Activated naive CD4-positive, alpha-beta T cell treated with anti-CD3 and anti-CD28 coated beads, Interleukin-2, amount 50 U/mL, for 24 hours (primary cell): ENCODE measurements around the gene ISLR.
A peak's percentile ranks its signal among the peaks of the same experiment; 100 is the strongest.

ENCODE experiments used
- H3K27ac Mint-ChIP-seq: one replicate; pipeline ENCODE4 v1.8.0; 2021; ENCODE audit warnings: mild to moderate bottlenecking, mixed read lengths
- H3K27me3 Mint-ChIP-seq: one replicate; pipeline ENCODE4 v1.8.0; 2021; ENCODE audit warnings: mixed read lengths
- H3K36me3 Mint-ChIP-seq: one replicate; pipeline ENCODE4 v1.8.0; 2021; ENCODE audit warnings: mixed read lengths
- H3K4me1 Mint-ChIP-seq: one replicate; pipeline ENCODE4 v1.8.0; 2021; ENCODE audit warnings: mixed read lengths
- H3K4me3 Mint-ChIP-seq: one replicate; pipeline ENCODE4 v1.8.0; 2021; ENCODE audit warnings: mild to moderate bottlenecking, mixed read lengths
- H3K9me3 Mint-ChIP-seq: one replicate; pipeline ENCODE4 v1.8.0; 2021; ENCODE audit warnings: mixed read lengths

Gene ISLR

GRCh38 chr15:74133694-74134386, 39.7 kb upstream of the ISLR start:
- Mint-ChIP-seq H3K36me3 (no peaks in the 10 kb centered on the region), H3K4me1 (peaks cover 38% of the 10 kb centered on the region), H3K27me3 (peaks cover 61% of the 10 kb centered on the region), H3K4me3 (no peak overlapping the region), H3K9me3 (no peaks in the 10 kb centered on the region), H3K27ac (no peak overlapping the region)

- H3K4me1 Mint-ChIP-seq = peaks cover 32% of the 10 kb centered on the region
- no peaks in the 10 kb centered on the region for H3K9me3 Mint-ChIP-seq
- H3K27ac Mint-ChIP-seq = no peak overlapping the region
- no peak overlapping the region for H3K4me3 Mint-ChIP-seq
- H3K36me3 Mint-ChIP-seq = no peaks in the 10 kb centered on the region
- peaks cover 61% of the 10 kb centered on the region for H3K27me3 Mint-ChIP-seq
Measured at GRCh38 chr15:74134387-74135027, 39.0 kb upstream of the ISLR start.

- Mint-ChIP-seq H3K9me3 (no peaks in the 10 kb centered on the region), H3K27ac (peak overlapping the region; percentile 23), H3K4me1 (peaks cover 27% of the 10 kb centered on the region), H3K4me3 (peak overlapping the region; percentile 51), H3K27me3 (peaks cover 59% of the 10 kb centered on the region), H3K36me3 (no peaks in the 10 kb centered on the region)
Measured at GRCh38 chr15:74135041-74135565, 38.4 kb upstream of the ISLR start.

GRCh38 chr15:74136540-74136813, 37.0 kb upstream of the ISLR start:
- H3K4me1 Mint-ChIP-seq = peaks cover 27% of the 10 kb centered on the region
- peaks cover 55% of the 10 kb centered on the region for H3K27me3 Mint-ChIP-seq

GRCh38 chr15:74136814-74137536, 36.5 kb upstream of the ISLR start:
- peaks cover 27% of the 10 kb centered on the region for H3K4me1 Mint-ChIP-seq
- H3K4me3 Mint-ChIP-seq = peak overlapping the region; percentile 73
- no peaks in the 10 kb centered on the region for H3K9me3 Mint-ChIP-seq
- H3K27me3 Mint-ChIP-seq = peaks cover 50% of the 10 kb centered on the region
- H3K27ac Mint-ChIP-seq = no peak overlapping the region
- no peaks in the 10 kb centered on the region for H3K36me3 Mint-ChIP-seq

More at GRCh38 chr15:74136540-74136813, 37.0 kb upstream of the ISLR start:
- peak overlapping the region; percentile 73 for H3K4me3 Mint-ChIP-seq
- no peak overlapping the region for H3K27ac Mint-ChIP-seq
- H3K36me3 Mint-ChIP-seq = no peaks in the 10 kb centered on the region
- no peaks in the 10 kb centered on the region for H3K9me3 Mint-ChIP-seq

- Mint-ChIP-seq H3K36me3 (no peaks in the 10 kb centered on the region), H3K27me3 (peaks cover 47% of the 10 kb centered on the region), H3K9me3 (no peaks in the 10 kb centered on the region), H3K4me3 (peak overlapping the region; percentile 73), H3K27ac (no peak overlapping the region), H3K4me1 (peaks cover 22% of the 10 kb centered on the region)
Measured at GRCh38 chr15:74137537-74137894, 36.0 kb upstream of the ISLR start.

GRCh38 chr15:74138642-74139041, 34.9 kb upstream of the ISLR start:
- H3K27me3 Mint-ChIP-seq = peaks cover 43% of the 10 kb centered on the region
- H3K9me3 Mint-ChIP-seq = no peaks in the 10 kb centered on the region
- no peak overlapping the region for H3K27ac Mint-ChIP-seq
- no peaks in the 10 kb centered on the region for H3K36me3 Mint-ChIP-seq
- H3K4me3 Mint-ChIP-seq = no peak overlapping the region
- H3K4me1 Mint-ChIP-seq = peaks cover 22% of the 10 kb centered on the region

- no peak overlapping the region for H3K27ac Mint-ChIP-seq
- peaks cover 38% of the 10 kb centered on the region for H3K27me3 Mint-ChIP-seq
- H3K4me1 Mint-ChIP-seq = peaks cover 8% of the 10 kb centered on the region
- H3K36me3 Mint-ChIP-seq = no peaks in the 10 kb centered on the region
- no peaks in the 10 kb centered on the region for H3K9me3 Mint-ChIP-seq
- no peak overlapping the region for H3K4me3 Mint-ChIP-seq
Measured at GRCh38 chr15:74141591-74141990, 31.9 kb upstream of the ISLR start.

- Mint-ChIP-seq H3K4me3 (no peak overlapping the region), H3K4me1 (no peaks in the 10 kb centered on the region), H3K27me3 (peaks cover 27% of the 10 kb centered on the region), H3K27ac (no peak overlapping the region), H3K36me3 (no peaks in the 10 kb centered on the region), H3K9me3 (no peaks in the 10 kb centered on the region)
Measured at GRCh38 chr15:74144153-74144775, 29.2 kb upstream of the ISLR start.

- Mint-ChIP-seq H3K4me1 (no peaks in the 10 kb centered on the region), H3K4me3 (no peak overlapping the region), H3K36me3 (no peaks in the 10 kb centered on the region), H3K27me3 (peaks cover 20% of the 10 kb centered on the region), H3K9me3 (no peaks in the 10 kb centered on the region), H3K27ac (no peak overlapping the region)
Measured at GRCh38 chr15:74146277-74146800, 27.2 kb upstream of the ISLR start.

GRCh38 chr15:74147051-74147450, 26.5 kb upstream of the ISLR start:
- H3K27ac Mint-ChIP-seq = no peak overlapping the region
- no peak overlapping the region for H3K4me3 Mint-ChIP-seq
- H3K4me1 Mint-ChIP-seq = no peaks in the 10 kb centered on the region
- H3K36me3 Mint-ChIP-seq = no peaks in the 10 kb centered on the region
- H3K9me3 Mint-ChIP-seq = no peaks in the 10 kb centered on the region
- peaks cover 24% of the 10 kb centered on the region for H3K27me3 Mint-ChIP-seq

GRCh38 chr15:74155766-74156417, 17.6 kb upstream of the ISLR start:
- H3K27ac Mint-ChIP-seq = no peak overlapping the region

GRCh38 chr15:74156678-74157411, 16.7 kb upstream of the ISLR start:
- H3K27me3 Mint-ChIP-seq = peaks cover 10% of the 10 kb centered on the region
- H3K9me3 Mint-ChIP-seq = no peaks in the 10 kb centered on the region
- H3K27ac Mint-ChIP-seq = no peak overlapping the region
- H3K36me3 Mint-ChIP-seq = no peaks in the 10 kb centered on the region
- H3K4me1 Mint-ChIP-seq = peaks cover 6% of the 10 kb centered on the region
- no peak overlapping the region for H3K4me3 Mint-ChIP-seq

More at GRCh38 chr15:74155766-74156417, 17.6 kb upstream of the ISLR start:
- Mint-ChIP-seq H3K27me3 (peaks cover 14% of the 10 kb centered on the region), H3K4me1 (peaks cover 6% of the 10 kb centered on the region), H3K9me3 (no peaks in the 10 kb centered on the region), H3K4me3 (no peak overlapping the region), H3K36me3 (no peaks in the 10 kb centered on the region)

GRCh38 chr15:74157868-74158827, 15.4 kb upstream of the ISLR start:
- H3K27ac Mint-ChIP-seq = no peak overlapping the region
- peaks cover 11% of the 10 kb centered on the region for H3K27me3 Mint-ChIP-seq
- H3K36me3 Mint-ChIP-seq = no peaks in the 10 kb centered on the region
- H3K4me3 Mint-ChIP-seq = no peak overlapping the region
- peaks cover 6% of the 10 kb centered on the region for H3K4me1 Mint-ChIP-seq
- H3K9me3 Mint-ChIP-seq = no peaks in the 10 kb centered on the region
